Gastroesophageal sphincter (tissue), 3 donors: ENCODE measurements around the gene HOXA5.

Experiments
- CTCF ChIP-seq, 4 experiments: fragments of 200-600 bp in 2 of 4; fragments of 450-650 bp in 2 of 4; sonication (generic) in 1 of 4; IDR thresholded peaks; one replicate each; pipeline ENCODE4 v1.5.1; 2017 to 2019; ENCODE audit warnings: antibody characterized with exemption in 4 of 4, mild to moderate bottlenecking in 2 of 4, moderate library complexity in 2 of 4
- POLR2A ChIP-seq, 2 donors: fragments of 450-650 bp; IDR thresholded peaks; one replicate each; pipeline ENCODE4 v1.6.1; 2017; ENCODE audit warnings: antibody characterized with exemption in 2 of 2, mild to moderate bottlenecking in 2 of 2, moderate library complexity in 1 of 2
- POLR2AphosphoS5 ChIP-seq: sonication (generic); formaldehyde crosslinking; IDR thresholded peaks from one replicate; pipeline ENCODE4 v1.6.1; 2017; ENCODE audit warnings: antibody characterized with exemption

- TF ChIP-seq POLR2A (IDR thresholded peaks at IDR 0.05) = no peak
- no peak for TF ChIP-seq POLR2AphosphoS5
- no peak for TF ChIP-seq CTCF (IDR thresholded peaks at IDR 0.05)
Measured at GRCh38 chr7:27191833-27192545, 48.5 kb upstream of the HOXA5 start.
